NCI-H187 treated with DMSO at 0.1 percent for 48 hours (cell line): ENCODE measurements around the gene RAD52.

Source experiments
- DNase-seq: peaks from one replicate; lab custom pipeline; 2025; lab: John Stamatoyannopoulos, UW

Gene RAD52

GRCh38 chr12:913919-914698, 35.4 kb downstream of the RAD52 start:
- no peak for DNase-seq

GRCh38 chr12:912466-913235, 36.8 kb downstream of the RAD52 start:
- DNase-seq, result no peak

GRCh38 chr12:911191-911826, 38.2 kb downstream of the RAD52 start:
- no peak for DNase-seq

- no peak for DNase-seq
These were observed 39.1 kb downstream of the RAD52 start for GRCh38 chr12:910416-910815.

GRCh38 chr12:909861-910260, 39.6 kb downstream of the RAD52 start:
- no peak for DNase-seq

GRCh38 chr12:907413-908185, 41.9 kb downstream of the RAD52 start:
- DNase-seq, result no peak

- DNase-seq, result no peak
These were observed 43.4 kb downstream of the RAD52 start for GRCh38 chr12:906062-906585.

GRCh38 chr12:905261-906031, 44.0 kb downstream of the RAD52 start:
- no peak for DNase-seq

- no peak for DNase-seq
These were observed 45.5 kb downstream of the RAD52 start for GRCh38 chr12:904010-904414.

- no peak for DNase-seq
These were observed 46.4 kb downstream of the RAD52 start for GRCh38 chr12:903055-903454.

- no peak for DNase-seq
These were observed 46.9 kb downstream of the RAD52 start for GRCh38 chr12:902581-902980.

- DNase-seq, result no peak
These were observed 52.1 kb downstream of the RAD52 start for GRCh38 chr12:897386-897785.

GRCh38 chr12:896031-896430, 53.5 kb downstream of the RAD52 start:
- DNase-seq, result no peak

- no peak for DNase-seq
These were observed 55.3 kb downstream of the RAD52 start for GRCh38 chr12:894226-894625.

GRCh38 chr12:886206-886605, 63.3 kb downstream of the RAD52 start:
- DNase-seq, result no peak

GRCh38 chr12:885701-886100, 63.8 kb downstream of the RAD52 start:
- no peak for DNase-seq

- no peak for DNase-seq
These were observed 64.6 kb downstream of the RAD52 start for GRCh38 chr12:884746-885414.

- no peak for DNase-seq
These were observed 68.8 kb downstream of the RAD52 start for GRCh38 chr12:880656-881055.

- DNase-seq, result no peak
These were observed 69.9 kb downstream of the RAD52 start for GRCh38 chr12:879641-880040.

- DNase-seq, result no peak
These were observed 75.5 kb downstream of the RAD52 start for GRCh38 chr12:873954-874353.

GRCh38 chr12:870378-870777, 79.1 kb downstream of the RAD52 start:
- no peak for DNase-seq
